PC-9 (cell line): ENCODE results near the gene MAP3K2.

Experiments
- EZH2 ChIP-seq: fragments of 200-600 bp; sonication (generic); IDR thresholded peaks from 2 replicates; pipeline ENCODE4 v1.8.0; 2017; ENCODE audit warnings: antibody characterized with exemption, low read depth
- TF ChIP-seq, protein P1 (sequence below): fragments of 200-600 bp; sonication (generic); conservative IDR thresholded peaks from 2 replicates; pipeline ENCODE4 v1.6.1; 2017; ENCODE audit warnings: mixed run types, antibody characterized with exemption, mild to moderate bottlenecking, moderate library complexity

DNA sequence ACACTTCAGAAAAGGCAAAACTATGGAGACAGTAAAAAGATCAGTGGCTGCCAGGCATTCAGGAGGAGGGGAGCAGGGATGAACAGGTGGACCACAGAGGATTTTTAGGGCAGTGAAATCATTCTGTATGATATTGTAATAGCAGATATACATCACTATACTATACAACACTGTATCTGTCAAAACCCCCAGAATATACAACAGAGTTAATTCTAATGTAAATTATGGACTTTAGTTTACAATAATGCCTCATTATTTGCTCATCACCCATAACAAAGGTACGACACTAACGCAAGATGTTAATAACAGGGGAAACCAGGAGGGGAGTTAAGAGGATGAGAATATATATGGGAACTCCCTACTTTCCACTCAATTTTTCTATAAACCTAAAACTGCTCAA is 28.8 kb downstream of the MAP3K2 start:
- TF ChIP-seq, protein P1, sequence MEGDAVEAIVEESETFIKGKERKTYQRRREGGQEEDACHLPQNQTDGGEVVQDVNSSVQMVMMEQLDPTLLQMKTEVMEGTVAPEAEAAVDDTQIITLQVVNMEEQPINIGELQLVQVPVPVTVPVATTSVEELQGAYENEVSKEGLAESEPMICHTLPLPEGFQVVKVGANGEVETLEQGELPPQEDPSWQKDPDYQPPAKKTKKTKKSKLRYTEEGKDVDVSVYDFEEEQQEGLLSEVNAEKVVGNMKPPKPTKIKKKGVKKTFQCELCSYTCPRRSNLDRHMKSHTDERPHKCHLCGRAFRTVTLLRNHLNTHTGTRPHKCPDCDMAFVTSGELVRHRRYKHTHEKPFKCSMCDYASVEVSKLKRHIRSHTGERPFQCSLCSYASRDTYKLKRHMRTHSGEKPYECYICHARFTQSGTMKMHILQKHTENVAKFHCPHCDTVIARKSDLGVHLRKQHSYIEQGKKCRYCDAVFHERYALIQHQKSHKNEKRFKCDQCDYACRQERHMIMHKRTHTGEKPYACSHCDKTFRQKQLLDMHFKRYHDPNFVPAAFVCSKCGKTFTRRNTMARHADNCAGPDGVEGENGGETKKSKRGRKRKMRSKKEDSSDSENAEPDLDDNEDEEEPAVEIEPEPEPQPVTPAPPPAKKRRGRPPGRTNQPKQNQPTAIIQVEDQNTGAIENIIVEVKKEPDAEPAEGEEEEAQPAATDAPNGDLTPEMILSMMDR, result no peak
- TF ChIP-seq EZH2, result no peak
